HG02678 (cell line): Measurements from ENCODE around the gene ALOX5.

ENCODE experiments used
- ATAC-seq: cut with Tn5 transposase; IDR thresholded peaks from one replicate; pipeline ENCODE4 v1.9.1; 2021; ENCODE audit warnings: mild to moderate bottlenecking, moderate library complexity; ENCODE audit not compliant: unreplicated experiment

ALOX5 gene

GRCh38 chr10:45422866-45423659 lies 49.0 kb downstream of the ALOX5 start:
- no peak for ATAC-seq

GRCh38 chr10:45423976-45424499 lies 50.0 kb downstream of the ALOX5 start:
- no peak for ATAC-seq

GRCh38 chr10:45424668-45425404 lies 50.8 kb downstream of the ALOX5 start:
- ATAC-seq = no peak

GRCh38 chr10:45425621-45426563 lies 51.9 kb downstream of the ALOX5 start:
- ATAC-seq = no peak

DNA sequence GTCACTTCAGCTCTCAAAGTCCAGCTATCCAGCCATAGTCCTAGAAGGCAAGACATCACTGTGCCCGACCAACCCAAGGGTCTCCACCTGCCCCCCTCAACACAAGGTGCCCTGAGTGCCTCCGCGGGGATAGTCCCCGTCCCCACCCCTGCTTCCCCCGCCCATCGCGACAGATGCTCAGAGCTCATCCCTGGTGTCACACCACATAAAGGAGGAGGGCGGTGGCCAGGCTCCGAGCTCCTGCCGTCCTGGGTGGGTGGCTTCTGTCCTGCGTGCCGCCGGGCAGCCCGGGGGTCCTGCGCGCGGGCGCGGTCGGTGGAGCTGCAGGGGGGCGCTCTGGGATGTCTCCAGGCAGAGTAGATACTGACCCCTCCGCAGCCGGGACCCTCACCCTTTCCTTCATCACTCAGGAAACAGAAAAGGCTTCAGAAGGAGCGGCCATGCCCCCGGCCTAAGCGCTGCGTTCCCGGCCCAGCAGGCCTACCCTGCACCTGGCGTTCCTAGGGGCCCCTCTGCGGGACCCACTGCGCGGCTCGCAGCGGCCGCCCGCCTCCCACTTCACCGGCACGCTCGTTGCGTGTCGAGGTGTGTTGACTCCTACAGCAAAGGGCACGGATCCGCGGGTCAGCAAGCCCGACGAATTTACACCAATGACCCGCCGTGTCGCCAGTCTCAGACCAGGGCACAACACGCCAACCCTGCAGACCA lies 53.4 kb downstream of the ALOX5 start:
- no peak for ATAC-seq

DNA sequence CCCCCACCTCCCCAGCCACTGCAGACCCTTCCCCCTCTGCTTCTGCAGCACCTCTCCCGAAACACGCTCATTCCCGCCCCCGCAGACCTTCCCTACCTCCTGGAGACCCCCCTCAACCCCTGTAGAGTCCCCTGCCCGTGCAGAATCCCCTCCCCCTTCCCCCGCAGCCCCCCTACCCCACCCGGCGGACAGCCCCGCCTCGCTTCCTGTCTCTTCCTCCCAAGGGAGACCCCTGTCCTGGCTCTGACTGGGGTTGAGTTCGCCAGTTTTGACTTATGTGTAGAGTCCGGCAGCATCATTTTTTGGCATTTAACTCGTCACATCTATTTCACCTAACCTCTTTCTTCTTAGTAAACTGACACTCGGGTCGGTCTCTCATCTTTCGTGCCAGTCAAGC lies 54.0 kb downstream of the ALOX5 start:
- no peak for ATAC-seq

- no peak for ATAC-seq
Measured at GRCh38 chr10:45428611-45429510, 54.8 kb downstream of the ALOX5 start.

DNA sequence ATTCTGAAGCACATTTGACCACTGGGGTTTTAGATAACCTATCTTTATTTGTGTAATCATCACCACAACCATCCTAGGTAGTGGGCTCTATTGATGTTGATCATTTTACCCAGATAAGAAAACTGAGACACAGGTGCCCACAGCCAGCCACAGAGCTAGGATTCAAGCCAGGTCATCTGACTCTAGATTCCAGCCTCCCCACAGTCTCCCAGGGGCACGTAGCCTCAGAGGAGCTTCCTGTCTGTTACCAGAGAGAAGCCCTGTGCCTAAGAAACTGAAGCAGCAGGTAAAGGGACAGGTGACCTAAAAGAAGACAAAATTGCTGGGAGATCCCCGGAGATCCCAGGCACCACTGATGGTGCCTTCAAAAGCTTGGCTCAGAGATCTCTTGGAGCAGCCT lies 55.8 kb downstream of the ALOX5 start:
- no peak for ATAC-seq

- ATAC-seq = no peak
Measured at GRCh38 chr10:45432113-45432512, 58.1 kb downstream of the ALOX5 start.

DNA sequence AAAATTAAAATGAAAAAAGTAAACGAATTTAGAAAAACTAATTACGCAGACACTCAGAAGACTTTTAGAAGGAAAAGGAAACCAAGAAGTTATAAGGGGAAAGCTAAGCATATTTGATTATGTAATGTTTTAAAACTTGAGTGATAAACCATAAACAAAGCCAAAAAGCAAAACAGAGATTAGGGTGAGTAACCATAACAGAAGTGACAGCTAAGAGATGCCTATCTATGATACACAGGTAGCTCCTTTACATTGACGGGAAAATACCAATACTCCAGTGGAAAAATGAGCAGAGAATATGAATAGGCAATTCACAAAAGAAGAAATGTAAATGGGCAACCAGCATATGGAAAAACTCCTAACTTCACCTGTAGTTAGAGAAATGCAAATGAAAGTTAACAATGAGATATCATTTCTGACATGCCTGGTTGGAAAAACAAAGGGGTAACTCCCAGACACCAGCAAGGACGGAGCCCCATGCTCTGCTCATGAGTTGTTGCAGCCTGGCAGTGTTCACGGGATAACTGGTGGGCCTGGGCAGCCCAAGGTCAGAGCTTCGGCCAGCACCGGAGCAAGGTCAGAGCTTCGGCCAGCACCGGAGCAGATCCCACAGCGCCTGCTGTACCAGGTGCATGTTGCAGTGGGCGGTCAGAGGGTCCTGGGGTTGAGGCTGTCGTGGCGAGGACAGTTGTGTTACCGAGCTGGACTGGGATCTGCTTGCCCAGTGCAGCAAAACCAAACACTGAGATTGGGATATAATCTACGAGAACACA lies 58.9 kb downstream of the ALOX5 start:
- no peak for ATAC-seq

DNA sequence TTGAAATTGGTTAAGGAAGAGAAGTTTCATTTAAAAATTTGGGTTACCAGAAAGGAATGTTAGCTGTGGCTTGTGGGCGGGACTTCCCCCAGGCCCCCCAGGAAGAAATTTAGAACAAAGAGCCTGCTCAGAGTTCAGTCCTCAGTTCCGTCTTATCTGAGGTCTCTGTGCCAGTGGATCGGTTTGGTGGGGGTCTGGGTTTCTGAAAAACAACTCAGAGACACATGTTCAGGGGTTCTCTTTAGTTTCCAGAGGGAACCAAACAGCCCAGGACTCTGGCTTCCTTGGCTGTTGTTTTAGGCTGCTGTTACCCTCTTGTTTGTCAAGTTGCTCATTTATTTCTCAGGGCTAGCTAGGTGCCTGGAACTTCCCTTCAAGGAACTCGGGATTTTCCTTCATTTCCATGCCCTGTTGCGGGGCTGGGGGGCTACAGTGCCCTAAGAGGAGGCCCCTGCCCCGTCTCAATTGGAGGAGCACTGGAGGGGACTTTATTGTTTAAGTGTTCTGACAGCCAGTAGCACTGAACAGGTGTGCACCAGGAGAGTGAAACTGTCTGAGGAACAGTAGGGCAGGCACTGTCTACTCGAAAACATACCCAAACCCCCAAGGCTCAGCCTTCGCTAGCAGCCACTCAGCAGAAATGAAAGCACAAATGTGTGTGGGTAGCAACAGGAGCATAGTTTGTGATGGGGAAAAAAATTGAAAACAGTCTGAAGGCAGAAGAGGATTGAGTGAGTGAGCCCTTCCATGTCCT lies 59.9 kb downstream of the ALOX5 start:
- ATAC-seq = peak; percentile 99

DNA sequence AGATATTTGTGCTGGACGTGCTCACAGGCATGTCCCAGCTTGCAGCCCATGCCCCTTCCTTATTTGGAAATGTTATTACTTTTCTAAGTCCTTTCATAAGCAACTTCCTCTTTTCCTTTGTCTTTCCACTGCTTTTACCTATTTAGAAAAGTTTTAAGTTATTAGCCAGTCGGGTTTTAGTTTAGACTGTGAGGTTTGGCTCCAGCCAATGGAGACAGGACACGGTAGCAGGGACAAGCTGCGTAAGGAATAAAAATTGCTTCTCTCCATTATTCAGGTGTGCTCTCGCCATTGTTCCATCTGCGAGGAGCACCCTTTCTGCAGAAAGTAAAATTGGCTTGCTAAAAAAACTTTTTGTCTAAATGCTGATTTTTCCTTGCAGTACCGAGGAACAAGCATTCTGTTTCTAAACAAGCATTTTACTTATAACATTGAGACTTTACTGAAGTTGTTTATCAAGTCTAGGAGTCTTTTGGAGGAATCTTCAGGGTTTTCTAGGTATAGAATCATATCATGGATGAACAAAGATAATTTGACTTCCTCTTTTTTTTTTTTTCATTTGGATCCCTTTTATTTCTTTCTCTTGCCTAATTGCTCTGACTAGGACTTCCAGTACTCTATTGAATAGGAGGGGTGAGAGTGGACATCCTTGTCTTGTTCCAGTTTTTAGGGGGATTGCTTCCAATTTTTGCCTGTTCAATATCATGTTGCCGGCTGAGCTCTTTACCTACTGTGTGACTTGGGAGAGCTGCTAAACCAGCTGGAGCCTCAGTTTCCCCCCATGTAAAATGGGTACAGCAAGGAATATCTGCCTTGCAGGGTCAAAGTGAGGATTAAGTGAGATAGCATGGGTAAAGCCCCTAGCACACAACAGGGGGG lies 63.8 kb downstream of the ALOX5 start:
- ATAC-seq = no peak

- ATAC-seq = no peak
Measured at GRCh38 chr10:45438466-45439090, 64.6 kb downstream of the ALOX5 start.

GRCh38 chr10:45439365-45439764 lies 65.3 kb downstream of the ALOX5 start:
- ATAC-seq = no peak

- ATAC-seq = no peak
Measured at GRCh38 chr10:45439873-45440272, 65.9 kb downstream of the ALOX5 start.

DNA sequence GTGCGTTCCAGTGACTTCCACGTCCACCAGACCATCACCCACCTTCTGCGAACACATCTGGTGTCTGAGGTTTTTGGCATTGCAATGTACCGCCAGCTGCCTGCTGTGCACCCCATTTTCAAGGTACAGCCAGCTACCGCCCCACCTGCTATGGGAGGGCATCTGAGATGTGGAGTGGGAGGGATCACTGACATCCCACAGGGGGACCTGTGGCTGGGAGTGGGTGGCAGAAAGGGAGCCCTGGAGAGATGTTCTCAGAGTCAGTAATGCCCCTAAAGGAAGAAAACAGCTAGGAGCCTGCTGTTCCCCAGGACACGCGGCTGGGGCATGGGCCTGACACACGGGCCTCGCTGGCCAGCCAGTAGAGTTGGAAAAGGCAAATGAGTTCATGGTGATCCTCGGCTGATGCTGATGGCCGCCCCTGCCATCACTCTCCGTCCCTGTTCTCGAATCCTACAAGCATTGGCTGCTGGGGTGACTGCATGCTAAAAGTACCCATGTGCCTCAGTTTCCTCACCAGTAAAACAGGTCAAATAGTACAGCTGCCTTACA lies 66.6 kb downstream of the ALOX5 start:
- ATAC-seq = no peak
